ENCODE measurements around the gene LARGE1.

The LARGE1 gene

GRCh38 chr22:33920197-33920540 lies at the start of gene LARGE1:
TSS of gene LARGE1 (minus strand) at chr22:33920476.
- DNase-seq: peak; percentile 14

GRCh38 chr22:33969045-33969444 lies 48.8 kb upstream of the LARGE1 start:
- no peak for DNase-seq

DNA sequence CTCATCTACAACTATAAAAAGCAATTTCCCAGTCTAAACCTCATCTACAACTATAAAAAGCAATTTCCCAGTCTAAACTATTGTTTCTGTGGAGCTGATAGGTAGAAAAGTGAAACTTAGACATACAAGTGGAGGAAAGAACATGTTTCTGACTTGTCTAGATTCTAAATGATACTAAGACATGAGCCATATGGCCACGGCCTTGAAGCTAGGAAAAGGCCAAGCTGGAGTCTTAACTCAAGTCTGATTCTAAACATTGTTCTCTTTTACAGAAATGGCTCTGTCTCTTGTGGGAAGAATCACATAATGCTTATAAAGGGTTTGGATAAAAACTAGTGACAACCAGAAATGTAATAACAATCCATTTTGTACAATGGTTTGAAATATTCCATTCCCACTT lies 43.8 kb upstream of the LARGE1 start:
- DNase-seq: no peak

- no peak for DNase-seq
Observed at GRCh38 chr22:33962409-33962808, 42.1 kb upstream of the LARGE1 start.

GRCh38 chr22:33958741-33959140 lies 38.5 kb upstream of the LARGE1 start:
- DNase-seq: no peak

DNA sequence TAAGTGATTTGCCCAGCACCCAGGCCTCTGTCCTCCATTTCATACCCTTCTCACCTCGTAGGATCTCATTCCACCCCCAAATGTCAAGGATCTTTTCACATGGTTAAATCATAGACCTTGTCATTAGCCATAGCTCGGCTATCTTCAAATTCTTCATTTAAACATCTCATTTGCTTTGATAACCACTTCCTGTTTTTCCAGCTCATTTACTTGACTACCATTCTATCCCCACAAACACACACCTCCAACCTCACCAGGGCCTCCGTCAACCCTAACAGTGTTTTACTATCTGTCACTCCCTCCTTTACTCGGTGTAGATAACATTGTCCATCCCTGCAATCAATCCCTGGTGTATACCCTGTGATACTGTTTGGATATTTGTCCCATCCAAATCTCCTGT lies 36.8 kb upstream of the LARGE1 start:
- DNase-seq: no peak

DNA sequence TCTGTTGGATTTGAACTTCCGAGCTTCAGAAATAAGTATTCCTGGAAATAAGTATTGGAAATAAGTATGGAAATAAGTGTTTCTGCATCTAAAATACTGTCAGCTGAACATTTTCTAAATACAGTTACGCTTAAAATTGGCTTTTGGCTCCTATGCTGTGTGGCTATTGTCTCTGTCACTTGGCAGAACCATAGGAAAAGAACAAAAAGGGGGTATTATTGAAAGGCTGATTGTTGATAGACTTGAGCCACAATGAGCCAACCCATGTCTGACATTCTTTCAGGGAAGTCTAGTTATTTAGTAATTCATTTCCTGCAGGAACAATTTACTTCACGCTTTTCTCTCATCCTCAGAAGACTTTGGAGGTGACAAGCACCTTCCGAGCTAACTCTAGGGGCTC lies 32.5 kb upstream of the LARGE1 start:
- no peak for DNase-seq

DNA sequence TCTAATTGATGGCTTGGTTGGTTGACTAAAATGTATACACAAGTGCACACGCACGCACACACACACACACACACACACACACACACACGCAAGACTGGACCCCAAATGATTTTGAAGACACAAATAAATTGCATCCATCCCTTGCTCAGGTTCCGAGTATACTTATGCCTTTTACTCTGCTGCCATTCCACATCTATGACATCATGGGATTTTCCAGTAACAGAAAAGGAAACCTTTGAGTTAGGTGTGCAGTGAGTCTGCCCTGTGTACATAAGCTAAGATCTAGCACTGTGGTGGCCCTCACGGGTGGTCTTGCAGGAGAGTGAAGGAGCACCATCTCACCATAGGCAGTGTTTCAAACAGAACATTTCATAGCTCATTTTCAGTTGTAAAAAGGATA lies 20.5 kb upstream of the LARGE1 start:
- no peak for DNase-seq

DNA sequence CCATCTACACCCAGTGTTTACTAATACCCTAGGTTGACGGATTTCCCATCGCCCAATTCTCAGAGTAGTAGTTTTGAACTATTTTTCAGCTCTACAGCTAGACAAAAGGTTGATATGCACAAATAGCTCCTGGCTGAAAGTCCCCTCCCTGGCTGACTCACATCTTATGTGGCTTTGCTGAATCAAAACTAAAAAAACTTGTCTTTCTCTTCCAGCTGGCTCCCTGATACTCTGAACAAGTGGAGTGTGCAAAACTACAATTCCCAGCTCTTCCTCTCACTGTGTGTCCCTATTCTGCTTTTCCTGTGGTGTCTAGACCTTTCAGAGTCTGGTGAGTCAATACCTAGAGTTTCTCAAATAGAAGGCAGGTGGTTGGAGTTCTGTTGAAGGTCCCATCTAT lies 12.7 kb upstream of the LARGE1 start:
- no peak for DNase-seq

GRCh38 chr22:33931406-33931805 lies 11.1 kb upstream of the LARGE1 start:
- DNase-seq: no peak

DNA sequence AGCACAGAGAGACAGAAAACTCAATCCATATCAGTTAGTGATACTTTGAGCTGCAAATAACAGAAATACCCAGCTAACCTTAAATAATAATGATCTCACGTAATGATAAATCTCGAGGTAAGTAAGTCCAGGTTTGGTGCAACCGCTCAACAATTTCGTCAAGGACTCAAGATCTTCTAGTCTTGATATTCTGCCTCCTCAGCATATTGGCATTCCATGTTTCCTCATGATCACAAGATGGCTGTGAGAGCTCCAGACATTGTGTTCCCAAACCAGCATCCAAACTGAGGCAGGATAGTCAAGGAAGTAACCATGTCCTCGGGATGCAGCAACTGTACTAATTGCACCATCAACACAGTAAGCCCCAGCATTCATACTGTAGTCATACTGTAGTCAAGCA lies 7.5 kb upstream of the LARGE1 start:
- DNase-seq: no peak

DNA sequence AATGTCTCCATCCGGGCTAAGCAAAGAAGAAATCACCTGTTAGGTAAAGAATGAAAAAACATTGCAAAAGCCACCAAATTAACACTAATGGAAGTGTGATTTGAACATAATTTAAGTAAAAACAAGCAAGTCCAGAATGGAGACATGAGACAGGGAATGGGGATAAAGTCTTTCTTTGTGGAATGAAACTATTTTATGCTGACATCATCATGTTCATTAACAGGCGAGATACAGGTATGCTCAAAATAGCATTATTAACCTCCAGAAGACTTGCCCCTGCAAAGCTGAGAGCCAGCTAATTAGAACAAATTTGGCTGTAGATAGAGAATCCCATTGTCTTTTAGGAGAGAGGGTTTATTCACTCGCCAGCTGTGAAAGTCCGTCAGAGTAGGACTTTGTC lies 4.9 kb upstream of the LARGE1 start:
- no peak for DNase-seq

DNA sequence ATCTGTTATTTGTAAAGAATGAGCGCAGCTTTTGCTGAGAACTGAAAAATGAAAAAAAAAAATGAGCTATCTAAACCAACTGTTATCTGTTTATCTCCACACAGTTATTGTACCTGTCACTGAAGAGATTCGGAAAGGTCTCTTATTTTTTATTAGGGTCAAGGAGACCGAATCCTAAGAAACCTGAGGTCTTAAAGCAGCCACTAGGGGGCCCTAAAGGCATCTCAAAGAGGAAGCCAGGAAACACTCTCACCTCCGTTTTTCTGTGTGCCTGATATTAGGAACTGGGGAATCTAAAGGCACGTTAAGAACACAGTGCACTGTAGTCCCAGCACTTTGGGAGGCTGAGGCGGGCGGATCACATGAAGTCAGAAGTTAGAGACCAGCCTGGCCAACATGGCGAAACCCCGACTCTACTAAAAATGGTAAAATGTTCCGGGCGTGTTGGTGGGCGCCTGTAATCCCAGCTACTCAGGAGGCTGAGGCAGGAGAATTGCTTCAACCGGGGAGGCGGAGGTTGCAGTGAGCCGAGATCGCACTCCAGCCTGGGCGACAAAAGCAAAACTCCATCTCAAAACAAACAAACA lies 3.5 kb upstream of the LARGE1 start:
- peak; percentile 50 for DNase-seq

- no peak for DNase-seq
Observed at GRCh38 chr22:33923033-33923432, 2.8 kb upstream of the LARGE1 start.

DNA sequence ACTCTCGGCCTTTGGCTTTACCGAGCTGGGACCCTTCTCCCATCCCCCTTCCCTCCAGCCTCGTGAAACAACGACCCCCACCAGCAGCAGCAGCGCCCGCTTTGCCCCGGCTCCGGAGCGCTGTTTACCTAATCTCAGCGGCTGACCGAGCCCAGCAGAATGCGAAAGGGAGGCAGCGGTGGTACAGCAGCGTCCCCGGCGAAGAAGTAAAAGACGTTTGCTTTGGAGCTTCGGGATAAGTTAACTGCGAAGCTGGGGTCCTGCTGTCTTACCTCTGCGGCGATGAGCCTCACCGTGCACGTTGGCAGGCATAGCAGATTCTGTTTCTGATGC lies 2.0 kb upstream of the LARGE1 start:
- peak; percentile 11 for DNase-seq

- peak; percentile 48 for DNase-seq
Observed at GRCh38 chr22:33921525-33922348, 1.5 kb upstream of the LARGE1 start.

DNA sequence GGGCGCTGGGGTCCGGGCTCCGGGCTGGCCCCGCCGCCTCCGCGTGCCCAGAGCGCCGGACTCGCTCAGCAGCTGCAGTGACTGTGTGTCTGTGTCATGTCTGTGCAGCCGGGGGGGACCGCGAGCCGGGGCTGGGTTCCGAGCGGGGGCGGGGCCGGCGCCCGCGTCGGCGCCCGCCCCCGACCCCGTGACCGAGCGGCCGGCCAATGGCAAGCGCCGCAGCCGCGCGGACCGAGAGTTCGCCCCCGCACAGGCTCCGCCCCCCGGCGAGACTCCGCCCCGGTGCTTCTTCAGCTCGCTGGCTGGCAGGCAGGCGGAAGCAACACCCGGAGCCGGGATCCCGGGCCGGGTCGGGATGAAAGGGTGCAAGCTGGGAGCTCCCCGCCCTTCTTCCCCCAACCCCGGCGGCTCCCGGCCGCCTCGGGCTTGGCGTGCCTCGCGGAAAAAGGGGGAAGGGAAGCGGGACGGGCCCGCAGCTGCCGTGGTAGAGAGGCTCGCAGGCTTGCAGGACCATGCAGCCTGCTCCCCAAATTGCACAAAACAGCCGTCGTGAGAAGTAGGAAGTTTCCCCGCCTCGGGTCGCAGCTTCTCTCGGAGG lies 750 bp upstream of the LARGE1 start:
- peak; percentile 96 for DNase-seq

DNA sequence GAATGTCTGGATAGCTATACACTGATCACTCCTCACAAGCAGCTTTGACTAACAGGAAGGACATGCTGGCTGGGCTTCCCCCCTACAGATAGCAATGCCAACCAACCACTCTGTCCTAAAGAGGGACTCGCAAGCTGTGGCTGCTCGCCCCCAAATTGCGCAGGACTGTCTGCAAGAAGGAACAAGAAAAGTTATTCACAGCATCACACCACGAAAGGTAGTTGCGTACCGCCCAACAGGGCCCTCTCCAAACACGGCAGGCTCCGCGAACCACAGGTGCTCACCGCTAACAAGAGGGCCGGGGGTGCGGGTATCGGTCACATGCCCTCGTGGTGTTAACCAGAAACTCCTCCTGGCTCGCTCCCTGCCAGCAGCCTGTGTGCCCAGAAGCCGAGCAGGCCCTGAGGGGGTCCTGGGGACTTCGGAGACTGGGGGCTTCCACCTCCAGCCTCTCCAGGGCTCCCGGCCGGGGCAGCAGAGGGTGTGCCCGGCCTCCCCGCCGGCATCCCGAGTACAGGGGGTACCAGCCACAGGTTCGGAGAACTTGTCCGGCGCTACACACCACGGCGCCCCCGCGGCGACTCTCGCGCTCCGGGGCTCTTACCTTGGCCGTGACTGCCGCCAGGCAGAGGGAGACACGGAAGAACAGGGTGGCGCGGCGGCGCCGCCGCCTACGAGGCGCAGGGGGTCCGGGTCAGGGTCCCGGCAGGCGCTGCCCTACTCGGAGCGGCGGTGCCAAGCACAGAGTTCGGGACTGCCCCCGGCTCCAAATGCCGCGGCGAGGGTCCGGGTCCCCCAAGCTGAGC lies 682 bp downstream of the LARGE1 start:
- peak; percentile 30 for DNase-seq

DNA sequence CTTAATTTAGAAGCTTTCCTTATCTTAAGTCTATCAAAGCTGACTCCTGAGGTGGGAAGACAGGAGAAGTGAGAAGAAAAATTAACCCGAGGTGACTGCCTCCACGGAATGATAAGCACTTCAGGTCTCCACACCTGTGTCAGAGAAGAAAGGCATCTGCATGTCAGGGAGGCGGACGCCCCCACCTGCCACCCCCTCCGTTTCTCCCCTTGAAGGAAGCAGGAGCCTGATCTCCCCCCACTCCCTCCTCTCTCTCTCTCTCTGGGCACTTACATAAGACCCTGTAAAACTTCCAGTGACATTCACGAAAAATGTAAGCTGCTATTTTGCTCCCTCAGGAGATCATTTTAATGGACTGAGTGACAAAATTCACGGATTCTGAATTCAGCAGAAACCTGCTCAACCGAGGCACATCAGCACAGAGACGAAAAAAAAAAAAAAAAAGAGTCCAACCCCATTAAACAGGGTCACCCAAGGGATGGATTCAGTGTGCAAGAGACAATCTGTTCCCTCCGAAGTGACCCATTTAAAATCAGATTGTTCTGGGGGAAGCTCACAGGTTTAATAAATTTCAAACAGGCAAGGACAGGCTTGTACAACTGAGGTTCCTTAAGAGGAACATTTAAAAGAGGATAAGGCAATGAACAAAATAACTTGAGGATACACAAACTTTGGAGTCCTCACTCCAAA lies 1.5 kb downstream of the LARGE1 start:
- no peak for DNase-seq

GRCh38 chr22:33917744-33918406 lies 2.4 kb downstream of the LARGE1 start:
- no peak for DNase-seq

GRCh38 chr22:33914699-33915098 lies 5.6 kb downstream of the LARGE1 start:
- DNase-seq: no peak

- no peak for DNase-seq
Observed at GRCh38 chr22:33914131-33914530, 6.1 kb downstream of the LARGE1 start.

- no peak for DNase-seq
Observed at GRCh38 chr22:33913188-33913587, 7.1 kb downstream of the LARGE1 start.
